Measurements from ENCODE around the gene CNOT11. TPM values are rescaled to one million over a fixed set of nuclear protein-coding genes. Genes with fewer than 3 reads are reported as not detected.
"Not testable (repeated sequence)": the region's sequence is repeated elsewhere in the genome, so short reads cannot be mapped to it uniquely, and the experiment has no call there.

Gene CNOT11
- total RNA-seq, 4 donors from 2014 or later: 46.4 to 82.9 (median 48.1) TPM

DNA sequence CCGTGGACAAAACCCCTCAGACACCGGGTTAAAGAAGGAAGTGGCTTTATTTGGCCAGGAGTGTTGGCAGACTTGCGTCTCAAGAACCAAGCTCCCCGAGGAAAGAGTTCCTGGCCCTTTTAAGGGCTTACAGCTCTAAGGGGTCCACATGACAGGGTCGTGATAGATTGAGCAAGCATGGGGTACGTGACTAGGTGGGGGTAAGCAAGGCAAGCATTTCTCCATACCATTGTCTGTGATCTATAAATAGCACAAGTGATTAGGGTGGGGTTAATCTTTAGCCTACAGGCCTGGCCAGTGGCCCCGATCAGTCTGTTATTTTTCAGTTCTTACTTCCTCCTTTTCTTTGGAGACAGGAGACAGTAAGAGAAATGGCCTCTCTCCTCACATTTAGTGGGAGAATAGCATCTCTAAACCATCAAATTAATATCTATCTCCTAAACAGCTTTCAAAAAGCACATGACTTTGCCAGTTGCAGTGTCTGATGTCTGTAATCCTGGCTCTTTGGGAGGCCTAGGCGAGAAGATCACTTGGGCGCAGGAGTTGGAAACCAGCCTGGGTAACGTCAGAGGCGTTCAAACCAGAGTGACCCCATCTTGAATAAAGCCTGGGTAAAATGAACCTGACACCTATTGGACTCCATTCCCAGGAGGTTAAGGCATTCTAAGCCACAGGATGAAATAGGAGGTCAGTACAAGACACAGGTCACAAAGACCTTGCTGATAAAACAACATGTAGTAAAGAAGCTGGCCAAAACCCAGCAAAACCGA, 18.3 kb upstream of the CNOT11 start:
- Histone ChIP-seq H3K27me3 (no peaks in the 10 kb centered on the region), H3K27ac (peak overlapping the region in 3 of 4 donors; percentile 48 to 77 (median 58)), H3K4me1 (peaks cover 0 to 12% (median 2%) of the 10 kb centered on the region in 4 donors), H3K36me3 (no peaks in the 10 kb centered on the region), H3K4me3 (no peak overlapping the region), H3K9me3 (peaks cover 0 to 6% (median 0%) of the 10 kb centered on the region in 4 donors)
- no peak for DNase-seq
- TF ChIP-seq POLR2A (IDR thresholded peaks at IDR 0.05): no peak
- TF ChIP-seq, protein P1, sequence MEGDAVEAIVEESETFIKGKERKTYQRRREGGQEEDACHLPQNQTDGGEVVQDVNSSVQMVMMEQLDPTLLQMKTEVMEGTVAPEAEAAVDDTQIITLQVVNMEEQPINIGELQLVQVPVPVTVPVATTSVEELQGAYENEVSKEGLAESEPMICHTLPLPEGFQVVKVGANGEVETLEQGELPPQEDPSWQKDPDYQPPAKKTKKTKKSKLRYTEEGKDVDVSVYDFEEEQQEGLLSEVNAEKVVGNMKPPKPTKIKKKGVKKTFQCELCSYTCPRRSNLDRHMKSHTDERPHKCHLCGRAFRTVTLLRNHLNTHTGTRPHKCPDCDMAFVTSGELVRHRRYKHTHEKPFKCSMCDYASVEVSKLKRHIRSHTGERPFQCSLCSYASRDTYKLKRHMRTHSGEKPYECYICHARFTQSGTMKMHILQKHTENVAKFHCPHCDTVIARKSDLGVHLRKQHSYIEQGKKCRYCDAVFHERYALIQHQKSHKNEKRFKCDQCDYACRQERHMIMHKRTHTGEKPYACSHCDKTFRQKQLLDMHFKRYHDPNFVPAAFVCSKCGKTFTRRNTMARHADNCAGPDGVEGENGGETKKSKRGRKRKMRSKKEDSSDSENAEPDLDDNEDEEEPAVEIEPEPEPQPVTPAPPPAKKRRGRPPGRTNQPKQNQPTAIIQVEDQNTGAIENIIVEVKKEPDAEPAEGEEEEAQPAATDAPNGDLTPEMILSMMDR (IDR thresholded peaks at IDR 0.05): no peak

DNA sequence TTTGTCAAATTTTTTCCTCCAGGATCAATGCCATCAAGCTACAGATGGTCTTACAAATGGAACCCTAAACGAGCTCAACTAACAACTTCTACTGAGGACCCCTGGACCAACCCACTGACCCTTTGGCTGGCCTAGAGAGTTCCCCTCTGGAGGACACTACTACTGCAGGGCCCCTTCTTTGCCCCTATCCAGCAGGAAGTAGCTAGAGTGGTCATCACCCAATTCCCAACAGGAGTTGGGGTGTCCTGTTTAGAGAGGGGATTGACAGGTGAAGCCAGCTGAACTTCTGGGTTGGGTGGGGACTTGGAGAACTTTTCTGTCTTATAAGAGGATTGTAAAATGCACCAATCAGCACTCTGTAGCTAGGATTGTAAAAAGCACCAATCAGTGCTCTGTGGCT, 16.7 kb upstream of the CNOT11 start:
- not testable (repeated sequence) for H3K9me3 ChIP-seq, H3K27me3 ChIP-seq, H3K36me3 ChIP-seq, DNase-seq, H3K4me3 ChIP-seq, H3K27ac ChIP-seq
- peaks cover 0 to 14% (median 2%) of the 10 kb centered on the region in 4 donors for H3K4me1 ChIP-seq

DNA sequence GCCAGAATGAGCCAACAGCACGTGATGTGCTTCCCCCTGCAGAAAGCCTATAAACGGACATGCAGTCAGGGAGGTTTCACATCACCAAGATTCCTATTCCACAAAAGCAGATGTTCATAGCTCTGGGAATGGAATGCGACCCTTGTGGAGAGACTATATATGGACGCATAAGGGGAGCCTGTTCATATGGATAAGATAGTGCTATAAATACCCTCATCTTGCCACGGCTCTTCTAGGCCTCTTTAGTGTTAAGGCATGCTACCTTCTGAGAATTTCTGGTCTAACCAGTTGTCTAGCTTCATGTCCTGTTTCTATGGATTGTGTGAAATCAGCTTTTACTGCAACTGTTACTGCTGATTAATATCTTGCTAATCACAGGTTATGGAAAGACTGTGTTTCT, 14.7 kb upstream of the CNOT11 start:
- not testable (repeated sequence) for H3K27me3 ChIP-seq, H3K9me3 ChIP-seq, H3K36me3 ChIP-seq, DNase-seq, H3K27ac ChIP-seq, H3K4me3 ChIP-seq
- H3K4me1 ChIP-seq: peaks cover 0 to 14% (median 2%) of the 10 kb centered on the region in 4 donors

DNA sequence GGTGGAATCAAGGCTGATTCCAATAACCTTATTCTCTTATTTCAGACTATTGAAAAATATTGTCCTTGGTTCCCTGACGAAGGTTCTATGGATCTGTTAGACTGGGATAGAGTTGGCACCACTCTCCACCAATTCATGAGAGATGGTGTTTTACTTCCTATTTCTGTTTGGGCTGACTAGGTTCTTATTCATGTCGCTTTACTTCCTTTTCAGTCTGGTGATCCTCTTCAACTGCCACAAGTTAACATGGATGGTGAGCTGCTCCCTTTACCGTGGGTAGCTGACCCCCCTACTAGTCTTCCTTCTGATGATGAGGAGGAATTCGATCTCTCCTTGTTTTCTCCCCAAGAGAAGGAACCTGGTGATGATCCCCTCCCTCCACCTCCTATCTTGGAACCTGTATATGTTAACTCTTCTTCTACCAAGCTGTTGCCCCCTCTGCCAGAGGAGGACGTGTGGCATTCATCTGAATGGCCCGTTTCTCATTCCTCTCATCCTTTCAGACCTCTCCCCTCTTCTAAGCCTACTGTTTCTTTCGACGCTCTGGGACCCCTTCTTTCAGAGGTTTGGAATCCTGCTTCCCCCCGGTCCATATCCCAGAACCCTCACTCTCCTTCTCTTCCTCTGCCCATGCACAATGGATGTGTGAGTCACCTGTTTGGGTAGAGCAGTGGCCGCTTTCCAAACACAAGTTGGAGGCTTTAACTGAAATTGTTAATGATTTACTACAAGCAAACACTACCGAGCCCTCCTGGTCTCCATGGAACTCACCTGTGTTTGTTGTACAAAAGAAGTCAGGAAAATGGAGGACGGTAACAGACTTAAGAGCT, 13.5 kb upstream of the CNOT11 start:
- Histone ChIP-seq H3K4me3 (peak overlapping the region in 2 of 4 donors; percentile 8 to 12), H3K9me3 (peaks cover 0 to 6% (median 0%) of the 10 kb centered on the region in 4 donors), H3K36me3 (no peaks in the 10 kb centered on the region), H3K27me3 (no peaks in the 10 kb centered on the region), H3K4me1 (peaks cover 0 to 14% (median 0%) of the 10 kb centered on the region in 4 donors), H3K27ac (peak overlapping the region in 3 of 4 donors; percentile 21 to 77 (median 61))
- TF ChIP-seq POLR2A (IDR thresholded peaks at IDR 0.05): no peak
- TF ChIP-seq, protein P1 (IDR thresholded peaks at IDR 0.05): no peak
- DNase-seq: peak in 2 of 3 donors; percentile 56 to 77

DNA sequence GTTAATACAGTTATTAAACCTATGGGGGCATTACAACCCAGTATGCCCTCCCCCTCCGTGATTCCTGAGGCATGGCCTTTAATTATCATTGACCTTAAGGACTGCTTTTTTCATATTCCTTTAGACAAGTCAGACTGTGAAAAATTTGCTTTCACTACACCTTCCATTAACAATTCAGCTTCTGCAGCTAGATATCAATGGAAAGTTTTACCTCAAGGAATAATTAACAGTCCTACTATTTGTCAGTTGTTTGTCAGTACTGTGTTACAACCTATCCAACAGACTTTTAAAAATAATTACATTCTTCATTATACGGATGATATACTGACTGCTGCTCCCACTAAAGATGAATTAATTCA, 12.9 kb upstream of the CNOT11 start:
- peak overlapping the region in 2 of 4 donors; percentile 8 to 12 for H3K4me3 ChIP-seq
- H3K27me3 ChIP-seq, DNase-seq, H3K9me3 ChIP-seq, H3K36me3 ChIP-seq: not testable (repeated sequence)
- peak overlapping the region in 3 of 4 donors; percentile 21 to 77 (median 61) for H3K27ac ChIP-seq
- H3K4me1 ChIP-seq: peaks cover 0 to 10% (median 0%) of the 10 kb centered on the region in 4 donors

DNA sequence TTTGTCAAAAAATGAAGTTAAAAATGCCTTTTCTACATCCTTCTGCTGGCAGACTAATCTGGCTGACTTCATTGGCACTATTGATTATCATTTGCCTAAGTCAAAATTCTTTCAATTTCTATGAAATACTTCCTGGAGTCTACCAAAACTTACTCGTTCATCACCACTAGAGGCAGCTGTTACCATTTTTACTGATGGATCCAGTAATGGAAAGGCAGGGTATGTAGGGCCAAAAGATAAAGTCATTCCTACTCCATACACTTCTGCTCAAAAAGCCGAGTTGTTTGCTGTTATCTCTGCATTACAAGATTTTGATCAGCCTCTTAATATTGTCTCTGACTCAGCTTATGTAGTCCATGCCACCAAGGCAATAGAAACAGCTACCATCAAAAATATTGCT, 12.0 kb upstream of the CNOT11 start:
- TF ChIP-seq, protein P1 (IDR thresholded peaks at IDR 0.05): peak in 5 of 6 experiments; percentile 25 to 75 (median 68)

DNA sequence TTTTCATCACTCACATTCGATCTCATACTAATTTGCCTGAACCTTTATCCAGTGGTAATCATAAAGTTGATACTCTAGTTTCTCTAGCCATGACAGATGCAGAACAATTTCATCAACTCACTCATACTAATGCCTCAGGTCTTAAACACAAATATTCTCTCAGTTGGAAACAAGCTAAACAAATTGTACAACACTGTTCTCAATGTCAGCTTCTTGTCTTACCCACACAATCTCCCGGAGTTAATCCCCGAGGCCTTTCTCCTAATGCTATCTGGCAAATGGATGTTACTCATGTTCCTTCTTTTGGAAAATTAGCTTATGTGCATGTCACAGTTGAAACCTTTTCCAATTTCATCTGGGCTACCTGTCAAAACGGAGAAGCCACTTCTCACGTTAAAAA, 11.5 kb upstream of the CNOT11 start:
- Histone ChIP-seq H3K4me1 (peaks cover 0 to 8% (median 0%) of the 10 kb centered on the region in 4 donors), H3K27ac (no peak overlapping the region)

More for the DNA sequence above, 12.0 kb upstream of the CNOT11 start:
- Histone ChIP-seq H3K4me3 (peak overlapping the region in 1 of 4 donors; percentile 8), H3K27ac (peak overlapping the region in 3 of 4 donors; percentile 21 to 77 (median 61))
- H3K4me1 ChIP-seq, DNase-seq, H3K36me3 ChIP-seq, H3K9me3 ChIP-seq, H3K27me3 ChIP-seq: not testable (repeated sequence)

DNA sequence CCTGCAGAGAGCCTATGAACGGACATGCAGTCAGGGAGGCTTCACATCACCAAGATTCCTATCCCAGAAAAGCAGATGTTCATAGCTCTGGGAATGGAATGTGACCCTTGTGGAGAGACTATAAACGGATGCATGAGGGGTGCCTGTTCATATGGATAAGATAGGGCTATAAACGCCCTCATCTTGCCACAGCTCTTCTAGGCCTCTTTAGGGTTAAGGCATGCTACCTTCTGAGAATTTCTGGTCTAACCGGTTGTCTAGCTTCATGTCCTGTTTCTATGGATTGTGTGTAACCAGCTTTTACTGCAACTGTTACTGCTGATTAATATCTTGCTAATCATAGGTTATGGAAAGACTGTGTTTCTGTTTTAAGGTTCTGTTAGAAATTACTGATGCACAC, 8.3 kb upstream of the CNOT11 start:
- not testable (repeated sequence) for DNase-seq, H3K4me3 ChIP-seq, H3K36me3 ChIP-seq, H3K9me3 ChIP-seq, H3K4me1 ChIP-seq, H3K27ac ChIP-seq, H3K27me3 ChIP-seq

More for the DNA sequence above, 11.5 kb upstream of the CNOT11 start:
- TF ChIP-seq POLR2A (IDR thresholded peaks at IDR 0.05): no peak
- TF ChIP-seq, protein P1 (IDR thresholded peaks at IDR 0.05): no peak
- H3K9me3 ChIP-seq: peaks cover 0 to 3% (median 0%) of the 10 kb centered on the region in 4 donors
- no peak for DNase-seq
- no peaks in the 10 kb centered on the region for H3K27me3 ChIP-seq
- H3K36me3 ChIP-seq: no peaks in the 10 kb centered on the region
- H3K4me3 ChIP-seq: no peak overlapping the region

DNA sequence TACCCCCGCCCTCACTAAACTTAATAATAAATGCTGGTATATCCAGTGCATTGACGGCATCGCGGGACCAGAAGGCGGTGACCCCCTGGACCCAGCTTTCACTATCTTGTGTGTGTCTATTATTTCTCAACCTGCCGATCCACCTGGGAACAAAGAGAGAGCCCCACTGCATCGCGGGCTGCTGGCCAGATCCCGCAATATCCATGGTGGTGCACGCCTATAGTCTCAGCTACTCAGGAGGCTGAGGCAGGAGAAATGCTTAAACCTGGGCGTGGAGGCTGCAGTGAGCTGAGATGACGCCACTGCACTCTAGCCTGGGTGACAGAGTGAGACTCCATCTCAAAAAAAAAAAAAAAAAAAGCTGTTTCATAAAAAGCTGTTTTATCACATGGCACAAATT, 7.8 kb upstream of the CNOT11 start:
- not testable (repeated sequence) for H3K4me3 ChIP-seq, H3K27ac ChIP-seq, H3K9me3 ChIP-seq

DNA sequence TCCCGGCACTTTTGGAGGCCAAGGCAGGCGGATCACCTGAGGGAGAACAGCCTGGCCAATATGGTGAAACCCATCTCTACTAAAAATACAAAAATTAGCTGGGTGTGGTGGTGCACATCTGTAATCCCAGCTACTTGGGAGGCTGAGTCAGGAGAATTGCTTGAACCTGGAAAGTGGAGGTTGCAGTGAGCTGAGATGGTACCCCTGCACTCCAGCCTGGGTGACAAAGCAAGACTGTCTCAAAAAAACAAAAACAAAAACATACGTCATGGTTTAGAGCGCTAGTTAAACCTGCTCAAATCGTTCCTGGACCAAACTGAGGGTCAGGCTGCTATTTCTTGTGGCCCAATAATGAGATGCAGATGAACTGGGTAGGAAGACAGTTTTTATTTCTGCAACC, 7.2 kb upstream of the CNOT11 start:
- not testable (repeated sequence) for H3K4me1 ChIP-seq, DNase-seq, H3K36me3 ChIP-seq, H3K9me3 ChIP-seq, H3K27me3 ChIP-seq, H3K27ac ChIP-seq, H3K4me3 ChIP-seq

More for the DNA sequence above, 7.8 kb upstream of the CNOT11 start:
- not testable (repeated sequence) for H3K36me3 ChIP-seq, DNase-seq, H3K4me1 ChIP-seq, H3K27me3 ChIP-seq
